H1 (cell line): ENCODE measurements around the gene TLR4.

ENCODE experiments used
- ATF2 ChIP-seq: IDR thresholded peaks from 2 replicates; pipeline ENCODE4 v1.6.1; 2012; ENCODE audit warnings: low read length, inconsistent platforms
- CTCF ChIP-seq, 3 experiments: IDR thresholded peaks; 1 replicate in 2 of 3; 2 replicates in 1 of 3; pipeline versions ENCODE4 v1.5.1 to v1.6.1; 2011; ENCODE audit warnings: low read length in 3 of 3, mild to moderate bottlenecking in 3 of 3, inconsistent platforms in 2 of 3, low read depth in 1 of 3, moderate library complexity in 1 of 3; ENCODE audit not compliant: insufficient read depth in 1 of 3; ENCODE audit errors: control extremely low read depth in 1 of 3
- EP300 ChIP-seq, 2 experiments: IDR thresholded peaks; 1 replicate in 1 of 2; 2 replicates in 1 of 2; pipeline ENCODE4 v1.6.1; 2011 to 2012; ENCODE audit warnings: low read depth in 2 of 2, low read length in 2 of 2, mild to moderate bottlenecking in 2 of 2, borderline replicate concordance in 1 of 2, inconsistent platforms in 1 of 2, moderate library complexity in 1 of 2
- POLR2A ChIP-seq, 2 experiments: IDR thresholded peaks; 1 replicate in 1 of 2; 2 replicates in 1 of 2; pipeline ENCODE4 v1.6.1; 2011; ENCODE audit warnings: low read depth in 2 of 2, low read length in 2 of 2, mild to moderate bottlenecking in 2 of 2; ENCODE audit errors: control extremely low read depth in 1 of 2
- POLR2AphosphoS5 ChIP-seq: IDR thresholded peaks from 2 replicates; pipeline ENCODE4 v1.6.1; 2011; ENCODE audit warnings: low read depth, low read length
- TAF1 ChIP-seq: IDR thresholded peaks from 2 replicates; pipeline ENCODE4 v1.6.1; 2011; ENCODE audit warnings: mild to moderate bottlenecking, low read depth, low read length
- USF2 ChIP-seq: IDR thresholded peaks from 2 replicates; pipeline ENCODE4 v1.6.1; 2011; ENCODE audit warnings: low read length, improper control_type of control experiment

GRCh38 chr9:117737721-117738226 lies 33.6 kb downstream of the TLR4 start:
- TF ChIP-seq CTCF (IDR thresholded peaks at IDR 0.05; ENCODE audit: control extremely low read depth in 1 of 3, insufficient read depth in 1 of 3, low read depth in 1 of 3, low read length in 3 of 3) (no peak), POLR2AphosphoS5 (no peak), EP300 (IDR thresholded peaks at IDR 0.05; ENCODE audit: borderline replicate concordance in 1 of 2, low read depth in 2 of 2, low read length in 2 of 2) (no peak), TAF1 (no peak), ATF2 (no peak), USF2 (no peak), POLR2A (IDR thresholded peaks at IDR 0.05; ENCODE audit: control extremely low read depth in 1 of 2, low read depth in 2 of 2, low read length in 2 of 2) (no peak)
